GM12878 (cell line): Measurements from ENCODE around the gene UBASH3A. TPM values are rescaled to one million over a fixed set of nuclear protein-coding genes. Genes with fewer than 3 reads are reported as not detected.

Experiments used
- ATAC-seq: fragments of 200-7000 bp; cut with Tn5 transposase; 3 replicates; pipeline ENCODE4 v1.9.1; 2020; ENCODE audit warnings: mild to moderate bottlenecking, moderate library complexity
- BruUV-seq: library from RNA; stranded (reverse); fragments of 400-500 nt; replicated peaks from 2 replicates; lab custom pipeline; 2021; lab: Mats Ljungman, UMichigan
- CTCF ChIA-PET: fragments of 300-600 bp; sonication (Branson Sonifier 250); formaldehyde crosslinking; extraction: SDS; loops from one replicate; lab custom pipeline; 2021; ENCODE audit warnings: inconsistent platforms; lab: Yijun Ruan, JAX
- POLR2A ChIA-PET: fragments of 350-600 bp; formaldehyde crosslinking; extraction: SDS; loops from one replicate; lab custom pipeline; 2021; ENCODE audit warnings: inconsistent platforms; lab: Charles Lee
- RAD21 ChIA-PET: fragments of 300-600 bp; sonication (Branson Sonifier 250); formaldehyde crosslinking; loops from one replicate; lab custom pipeline; 2023; ENCODE audit warnings: antibody characterized with exemption; ENCODE audit not compliant: unreplicated experiment; lab: Charles Lee
- SMC1A ChIA-PET: fragments of 300-600 bp; sonication (Branson Sonifier 250); formaldehyde crosslinking; loops from one replicate; lab custom pipeline; 2023; ENCODE audit not compliant: unreplicated experiment, uncharacterized antibody; lab: Charles Lee
- DNase-seq: peaks from one replicate; pipeline ENCODE4 v3.0.0-alpha.2; 2011; ENCODE audit warnings: low read depth, low spot score
- FAIRE-seq: peaks from 3 replicates; lab custom pipeline; 2011; peaks lifted over from hg19 to GRCh38; lab: Jason Lieb, UNC
- H2AFZ ChIP-seq: 2 replicates; pipeline ENCODE4 v1.6.0; 2011; ENCODE audit warnings: low read depth, low read length, control low read depth; ENCODE audit not compliant: control insufficient read depth
- H3K27ac ChIP-seq: 2 replicates; pipeline ENCODE4 v1.5.1; 2011; ENCODE audit warnings: control low read depth; ENCODE audit not compliant: control insufficient read depth, insufficient read depth
- H3K27me3 ChIP-seq, 2 experiments: replicated peaks in 1 of 2; 2 replicates each; pipeline versions ENCODE4 v1.6.0 to v1.6.1; 2011; ENCODE audit warnings: low read length in 1 of 2; ENCODE audit not compliant: control insufficient read depth in 2 of 2, insufficient read depth in 2 of 2
- H3K36me3 ChIP-seq, 2 experiments: 2 replicates each; pipeline ENCODE4 v1.5.1; 2011; ENCODE audit warnings: low read length in 1 of 2; ENCODE audit not compliant: control insufficient read depth in 2 of 2, insufficient read depth in 2 of 2
- H3K4me1 ChIP-seq: 2 replicates; pipeline ENCODE4 v1.6.1; 2011; ENCODE audit warnings: mild to moderate bottlenecking, low read length, moderate library complexity, mixed read lengths; ENCODE audit not compliant: control insufficient read depth, insufficient read depth
- H3K4me2 ChIP-seq: 2 replicates; pipeline ENCODE4 v1.6.0; 2011; ENCODE audit warnings: control low read depth; ENCODE audit not compliant: control insufficient read depth, insufficient read depth
- H3K4me3 ChIP-seq: fragments of 200-600 bp; sonication (generic); 2 replicates; pipeline ENCODE4 v1.5.1; 2016
- H3K79me2 ChIP-seq: 2 replicates; pipeline ENCODE4 v1.6.0; 2011; ENCODE audit warnings: low read length; ENCODE audit not compliant: control insufficient read depth, insufficient read depth
- H3K9ac ChIP-seq: 2 replicates; pipeline ENCODE4 v1.8.0; 2011; ENCODE audit warnings: low read length, control low read depth, mixed read lengths; ENCODE audit not compliant: control insufficient read depth, insufficient read depth
- H3K9me3 ChIP-seq: replicated peaks from 3 replicates; pipeline ENCODE4 v1.5.1; 2011; ENCODE audit warnings: mild to moderate bottlenecking, low read length; ENCODE audit not compliant: control insufficient read depth, insufficient read depth
- H4K20me1 ChIP-seq: 2 replicates; pipeline ENCODE4 v1.6.0; 2011; ENCODE audit not compliant: control insufficient read depth, insufficient read depth
- BRCA1 ChIP-seq: IDR thresholded peaks from 2 replicates; pipeline ENCODE4 v1.6.1; 2011; ENCODE audit warnings: low read depth, low read length, improper control_type of control experiment
- CBFB ChIP-seq: IDR thresholded peaks from 2 replicates; pipeline ENCODE4 v1.6.1; 2016; ENCODE audit warnings: antibody characterized with exemption, low read depth
- CHD1 ChIP-seq: IDR thresholded peaks from 2 replicates; pipeline ENCODE4 v1.6.1; 2012; ENCODE audit warnings: low read depth, low read length, improper control_type of control experiment
- EP300 ChIP-seq, 2 experiments: fragments of 150-350 bp in 1 of 2; IDR thresholded peaks; 2 replicates each; pipeline ENCODE4 v1.6.1; 2011 to 2012; ENCODE audit warnings: low read depth in 2 of 2, low read length in 2 of 2, borderline replicate concordance in 1 of 2, improper control_type of control experiment in 1 of 2, inconsistent platforms in 1 of 2; ENCODE audit not compliant: control insufficient read depth in 1 of 2
- GATAD2B ChIP-seq: fragments of 450-650 bp; conservative IDR thresholded peaks from 2 replicates; pipeline ENCODE4 v1.6.1; 2017; ENCODE audit warnings: low read depth, mild to moderate bottlenecking, moderate library complexity
- JUND ChIP-seq: IDR thresholded peaks from 2 replicates; pipeline ENCODE4 v1.6.1; 2012; ENCODE audit warnings: low read depth, mild to moderate bottlenecking, low read length, improper control_type of control experiment, moderate library complexity
- NBN ChIP-seq: fragments of 450-650 bp; IDR thresholded peaks from 2 replicates; pipeline ENCODE4 v1.6.1; 2016
- NR2C2 ChIP-seq: IDR thresholded peaks from 2 replicates; pipeline ENCODE4 v1.6.1; 2011; ENCODE audit warnings: borderline replicate concordance, low read depth; ENCODE audit not compliant: control insufficient read depth, insufficient read length
- POLR2A ChIP-seq: IDR thresholded peaks from 2 replicates; pipeline ENCODE4 v1.6.1; 2011; ENCODE audit warnings: low read depth, mild to moderate bottlenecking, low read length
- RCOR1 ChIP-seq: conservative IDR thresholded peaks from 2 replicates; pipeline ENCODE4 v1.6.1; 2012; ENCODE audit warnings: low read depth, low read length, improper control_type of control experiment
- SPI1 ChIP-seq: IDR thresholded peaks from 2 replicates; pipeline ENCODE4 v1.6.1; 2011; ENCODE audit warnings: low read depth, mild to moderate bottlenecking, low read length, moderate library complexity, borderline replicate concordance; ENCODE audit not compliant: insufficient read depth
- SRF ChIP-seq, 2 experiments: IDR thresholded peaks; 2 replicates each; pipeline ENCODE4 v1.6.1; 2011; ENCODE audit warnings: low read depth in 2 of 2, low read length in 2 of 2, mild to moderate bottlenecking in 1 of 2, moderate library complexity in 1 of 2
- YBX1 ChIP-seq: fragments of 450-650 bp; IDR thresholded peaks from 2 replicates; pipeline ENCODE4 v1.6.1; 2016; ENCODE audit warnings: antibody characterized with exemption
- WGBS: methylation state at CpG from one replicate; pipeline ENCODE4 v1.1.6; 2016; ENCODE audit warnings: low lambda C conversion rate; ENCODE audit not compliant: insufficient replicate concordance, insufficient coverage; ENCODE audit errors: missing lambda C conversion rate; 5-methylcytosine and 5-hydroxymethylcytosine counted together
- in situ Hi-C: fragments of 300-500 bp; cut with MboI; formaldehyde crosslinking; loops from 9 replicates; pipeline ENCODE4 v1.14.3; 2018; ENCODE audit warnings: mixed read lengths
- intact Hi-C: fragments of 100-400 bp; cut with micrococcal nuclease; formaldehyde crosslinking; loops from one replicate; pipeline ENCODE4 v1.14.2; 2022; ENCODE audit not compliant: unreplicated experiment
- polyA plus RNA-seq, 11 experiments: library from polyadenylated mRNA; depleted of rRNA in 4 of 11; unstranded in 6 of 11; stranded (reverse) in 5 of 11; fragments of >200 nt; fragmentation: Nextera tagmentation in 4 of 11; fragmentation: Illumina TruSeq in 1 of 11; extraction: Ambion mirVana in 4 of 11; extraction: Trizol in 1 of 11; gene quantifications; 1 replicate in 1 of 11; 2 replicates in 10 of 11; pipeline versions ENCODE4 v1.2.1 to v1.2.3, GENCODE V29; 2011 to 2016; ENCODE audit warnings: inconsistent platforms in 2 of 11, missing spikeins in 2 of 11, low read depth in 1 of 11
- total RNA-seq, 4 experiments: library from RNA; depleted of rRNA in 3 of 4; stranded (reverse); fragments of >200 nt in 3 of 4; fragmentation: Illumina TruSeq in 1 of 4; extraction: Trizol in 1 of 4; gene quantifications; 2 replicates each; pipeline versions ENCODE4 v1.2.1 to v1.2.3, GENCODE V29; 2013 to 2021
- TF ChIP-seq, protein P1 (sequence below): IDR thresholded peaks from 2 replicates; pipeline ENCODE4 v1.6.1; 2011; ENCODE audit warnings: mild to moderate bottlenecking, low read depth, low read length, moderate library complexity; ENCODE audit not compliant: insufficient replicate concordance
- TF ChIP-seq, protein P2 (sequence below): fragments of 450-650 bp; IDR thresholded peaks from 2 replicates; pipeline ENCODE4 v1.6.1; 2014; ENCODE audit warnings: mild to moderate bottlenecking
- TF ChIP-seq, protein P3 (sequence below): fragments of 450-650 bp; IDR thresholded peaks from 2 replicates; pipeline ENCODE4 v1.6.1; 2016; ENCODE audit warnings: mild to moderate bottlenecking
- TF ChIP-seq, protein P4 (sequence below): fragments of 450-650 bp; IDR thresholded peaks from 2 replicates; pipeline ENCODE4 v1.6.1; 2017; ENCODE audit warnings: antibody characterized with exemption, mild to moderate bottlenecking, moderate library complexity
- TF ChIP-seq, protein P5 (sequence below): IDR thresholded peaks from 2 replicates; pipeline ENCODE4 v1.6.1; 2012; ENCODE audit warnings: low read depth, low read length, improper control_type of control experiment

UBASH3A gene
- total and polyA plus RNA-seq, 10 of the 15 experiments (the other 5 are each of a cell fraction or from before 2014, with no cell fraction given), result 0.04 to 0.39 (median 0.23) TPM; not detected in 1

DNA sequence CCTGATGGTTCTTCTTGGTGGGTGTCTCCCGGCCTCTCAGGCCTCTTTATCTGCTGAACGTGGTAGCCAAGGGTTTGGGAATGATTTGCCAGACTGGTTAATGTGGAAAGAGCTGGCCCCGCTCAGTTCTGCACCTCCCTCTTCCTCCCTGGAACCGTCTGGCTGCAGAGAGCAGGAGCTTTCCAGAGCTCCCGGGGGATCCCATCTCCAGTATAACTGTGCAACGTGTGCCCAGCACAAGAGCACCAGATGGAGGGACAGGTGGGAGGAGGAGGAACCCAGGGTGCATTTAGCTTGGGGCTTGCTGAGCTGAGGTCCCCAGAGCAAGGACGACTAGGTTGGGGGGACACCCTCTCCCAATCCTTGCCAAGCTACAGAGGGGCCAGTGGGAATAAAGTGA, 42.4 kb upstream of the UBASH3A start:
- no peaks in the 10 kb centered on the region for H4K20me1 ChIP-seq
- no peak overlapping the region for H3K9ac ChIP-seq
- SMC1A ChIA-PET, result interaction anchor here (0.9 to 1.5 kb wide), 6 partner anchors 8 to 89 kb away, joined by 3 to 4 read pairs (median 4); no protein-coding TSS in a partner anchor
- POLR2A ChIA-PET, result no interaction called here
- H2AFZ ChIP-seq, result no peak overlapping the region
- no peak overlapping the region for H3K4me2 ChIP-seq
- no peak for FAIRE-seq
- no peak for ATAC-seq
- 68% methylated on average over 7 of the region's 7 CpGs for WGBS
- no peak overlapping the region for H3K27ac ChIP-seq
- in situ Hi-C loops, result no loop called here
- DNase-seq, result no peak
- CTCF ChIA-PET, result interaction anchor here (0.7 to 1.8 kb wide), 8 partner anchors 23 to 89 kb away, joined by 3 to 7 read pairs (median 3); no protein-coding TSS in a partner anchor
- BruUV-seq, result no TSS peak
- no peak overlapping the region for H3K4me3 ChIP-seq
- RAD21 ChIA-PET, result interaction anchor here (1.2 to 1.5 kb wide), 3 partner anchors 51 to 177 kb away, joined by 3 to 7 read pairs (median 3); no protein-coding TSS in a partner anchor
- H3K9me3 ChIP-seq, result peaks cover 11% of the 10 kb centered on the region
- H3K4me1 ChIP-seq, result peaks cover 12% of the 10 kb centered on the region
- H3K27me3 ChIP-seq, result no peaks in the 10 kb centered on the region; a peak in 2 of 4 replicates
- H3K36me3 ChIP-seq, result no peaks in the 10 kb centered on the region
- intact Hi-C loops, result no loop called here
- H3K79me2 ChIP-seq, result no peaks in the 10 kb centered on the region
- TF ChIP-seq, protein P1, sequence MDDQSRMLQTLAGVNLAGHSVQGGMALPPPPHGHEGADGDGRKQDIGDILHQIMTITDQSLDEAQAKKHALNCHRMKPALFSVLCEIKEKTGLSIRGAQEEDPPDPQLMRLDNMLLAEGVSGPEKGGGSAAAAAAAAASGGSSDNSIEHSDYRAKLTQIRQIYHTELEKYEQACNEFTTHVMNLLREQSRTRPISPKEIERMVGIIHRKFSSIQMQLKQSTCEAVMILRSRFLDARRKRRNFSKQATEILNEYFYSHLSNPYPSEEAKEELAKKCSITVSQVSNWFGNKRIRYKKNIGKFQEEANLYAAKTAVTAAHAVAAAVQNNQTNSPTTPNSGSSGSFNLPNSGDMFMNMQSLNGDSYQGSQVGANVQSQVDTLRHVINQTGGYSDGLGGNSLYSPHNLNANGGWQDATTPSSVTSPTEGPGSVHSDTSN, result no peak
- TF ChIP-seq RCOR1 (no peak), NR2C2 (no peak), SRF (IDR thresholded peaks at IDR 0.05; ENCODE audit: low read depth in 2 of 2, low read length in 2 of 2) (no peak), SPI1 (no peak), GATAD2B (no peak), EP300 (IDR thresholded peaks at IDR 0.05; ENCODE audit: borderline replicate concordance in 1 of 2, control insufficient read depth in 1 of 2, low read depth in 2 of 2, low read length in 2 of 2) (no peak), NBN (no peak), BRCA1 (no peak), JUND (no peak), POLR2A (no peak), YBX1 (no peak), CBFB (no peak), CHD1 (no peak)
- TF ChIP-seq, protein P2, sequence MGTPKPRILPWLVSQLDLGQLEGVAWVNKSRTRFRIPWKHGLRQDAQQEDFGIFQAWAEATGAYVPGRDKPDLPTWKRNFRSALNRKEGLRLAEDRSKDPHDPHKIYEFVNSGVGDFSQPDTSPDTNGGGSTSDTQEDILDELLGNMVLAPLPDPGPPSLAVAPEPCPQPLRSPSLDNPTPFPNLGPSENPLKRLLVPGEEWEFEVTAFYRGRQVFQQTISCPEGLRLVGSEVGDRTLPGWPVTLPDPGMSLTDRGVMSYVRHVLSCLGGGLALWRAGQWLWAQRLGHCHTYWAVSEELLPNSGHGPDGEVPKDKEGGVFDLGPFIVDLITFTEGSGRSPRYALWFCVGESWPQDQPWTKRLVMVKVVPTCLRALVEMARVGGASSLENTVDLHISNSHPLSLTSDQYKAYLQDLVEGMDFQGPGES, result no peak
- TF ChIP-seq, protein P3, sequence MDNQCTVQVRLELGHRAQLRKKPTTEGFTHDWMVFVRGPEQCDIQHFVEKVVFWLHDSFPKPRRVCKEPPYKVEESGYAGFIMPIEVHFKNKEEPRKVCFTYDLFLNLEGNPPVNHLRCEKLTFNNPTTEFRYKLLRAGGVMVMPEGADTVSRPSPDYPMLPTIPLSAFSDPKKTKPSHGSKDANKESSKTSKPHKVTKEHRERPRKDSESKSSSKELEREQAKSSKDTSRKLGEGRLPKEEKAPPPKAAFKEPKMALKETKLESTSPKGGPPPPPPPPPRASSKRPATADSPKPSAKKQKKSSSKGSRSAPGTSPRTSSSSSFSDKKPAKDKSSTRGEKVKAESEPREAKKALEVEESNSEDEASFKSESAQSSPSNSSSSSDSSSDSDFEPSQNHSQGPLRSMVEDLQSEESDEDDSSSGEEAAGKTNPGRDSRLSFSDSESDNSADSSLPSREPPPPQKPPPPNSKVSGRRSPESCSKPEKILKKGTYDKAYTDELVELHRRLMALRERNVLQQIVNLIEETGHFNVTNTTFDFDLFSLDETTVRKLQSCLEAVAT, result no peak
- TF ChIP-seq, protein P4, sequence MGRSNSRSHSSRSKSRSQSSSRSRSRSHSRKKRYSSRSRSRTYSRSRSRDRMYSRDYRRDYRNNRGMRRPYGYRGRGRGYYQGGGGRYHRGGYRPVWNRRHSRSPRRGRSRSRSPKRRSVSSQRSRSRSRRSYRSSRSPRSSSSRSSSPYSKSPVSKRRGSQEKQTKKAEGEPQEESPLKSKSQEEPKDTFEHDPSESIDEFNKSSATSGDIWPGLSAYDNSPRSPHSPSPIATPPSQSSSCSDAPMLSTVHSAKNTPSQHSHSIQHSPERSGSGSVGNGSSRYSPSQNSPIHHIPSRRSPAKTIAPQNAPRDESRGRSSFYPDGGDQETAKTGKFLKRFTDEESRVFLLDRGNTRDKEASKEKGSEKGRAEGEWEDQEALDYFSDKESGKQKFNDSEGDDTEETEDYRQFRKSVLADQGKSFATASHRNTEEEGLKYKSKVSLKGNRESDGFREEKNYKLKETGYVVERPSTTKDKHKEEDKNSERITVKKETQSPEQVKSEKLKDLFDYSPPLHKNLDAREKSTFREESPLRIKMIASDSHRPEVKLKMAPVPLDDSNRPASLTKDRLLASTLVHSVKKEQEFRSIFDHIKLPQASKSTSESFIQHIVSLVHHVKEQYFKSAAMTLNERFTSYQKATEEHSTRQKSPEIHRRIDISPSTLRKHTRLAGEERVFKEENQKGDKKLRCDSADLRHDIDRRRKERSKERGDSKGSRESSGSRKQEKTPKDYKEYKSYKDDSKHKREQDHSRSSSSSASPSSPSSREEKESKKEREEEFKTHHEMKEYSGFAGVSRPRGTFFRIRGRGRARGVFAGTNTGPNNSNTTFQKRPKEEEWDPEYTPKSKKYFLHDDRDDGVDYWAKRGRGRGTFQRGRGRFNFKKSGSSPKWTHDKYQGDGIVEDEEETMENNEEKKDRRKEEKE, result no peak
- TF ChIP-seq, protein P5, sequence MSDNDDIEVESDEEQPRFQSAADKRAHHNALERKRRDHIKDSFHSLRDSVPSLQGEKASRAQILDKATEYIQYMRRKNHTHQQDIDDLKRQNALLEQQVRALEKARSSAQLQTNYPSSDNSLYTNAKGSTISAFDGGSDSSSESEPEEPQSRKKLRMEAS, result no peak
